ENCODE results near the gene GJA3.

Gene GJA3

DNA sequence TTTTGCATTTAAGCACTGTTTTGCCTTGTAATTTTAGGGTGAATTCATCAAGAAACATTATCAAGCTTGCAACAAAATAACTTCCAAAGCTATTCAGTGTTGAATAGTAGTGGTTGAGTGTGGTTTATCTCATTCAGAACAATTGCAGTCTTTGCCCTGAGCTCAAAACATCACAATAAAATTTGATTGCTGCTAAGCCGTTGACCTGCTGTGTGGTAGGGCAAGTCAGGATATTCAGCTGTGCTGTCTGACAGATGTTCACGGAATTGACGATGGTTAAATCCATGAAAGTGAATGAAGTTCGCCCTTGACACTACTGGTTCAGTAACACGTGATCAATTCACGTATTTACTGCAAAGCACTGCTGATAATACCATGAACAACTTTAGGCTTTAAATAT, 66.9 kb downstream of the GJA3 start:
- no peak for TF ChIP-seq EZH2phosphoT487 (IDR thresholded peaks at IDR 0.05; ENCODE audit: borderline replicate concordance, low read length)
- TF ChIP-seq, protein P1, sequence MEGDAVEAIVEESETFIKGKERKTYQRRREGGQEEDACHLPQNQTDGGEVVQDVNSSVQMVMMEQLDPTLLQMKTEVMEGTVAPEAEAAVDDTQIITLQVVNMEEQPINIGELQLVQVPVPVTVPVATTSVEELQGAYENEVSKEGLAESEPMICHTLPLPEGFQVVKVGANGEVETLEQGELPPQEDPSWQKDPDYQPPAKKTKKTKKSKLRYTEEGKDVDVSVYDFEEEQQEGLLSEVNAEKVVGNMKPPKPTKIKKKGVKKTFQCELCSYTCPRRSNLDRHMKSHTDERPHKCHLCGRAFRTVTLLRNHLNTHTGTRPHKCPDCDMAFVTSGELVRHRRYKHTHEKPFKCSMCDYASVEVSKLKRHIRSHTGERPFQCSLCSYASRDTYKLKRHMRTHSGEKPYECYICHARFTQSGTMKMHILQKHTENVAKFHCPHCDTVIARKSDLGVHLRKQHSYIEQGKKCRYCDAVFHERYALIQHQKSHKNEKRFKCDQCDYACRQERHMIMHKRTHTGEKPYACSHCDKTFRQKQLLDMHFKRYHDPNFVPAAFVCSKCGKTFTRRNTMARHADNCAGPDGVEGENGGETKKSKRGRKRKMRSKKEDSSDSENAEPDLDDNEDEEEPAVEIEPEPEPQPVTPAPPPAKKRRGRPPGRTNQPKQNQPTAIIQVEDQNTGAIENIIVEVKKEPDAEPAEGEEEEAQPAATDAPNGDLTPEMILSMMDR (IDR thresholded peaks at IDR 0.05; ENCODE audit: low read depth, low read length, poor library complexity, severe bottlenecking): no peak
- Histone ChIP-seq H3K4me2 (ENCODE audit: low read length) (no peak overlapping the region), H3K36me3 (ENCODE audit: control insufficient read depth, low read length) (no peaks in the 10 kb centered on the region), H3K4me1 (ENCODE audit: control insufficient read depth, low read length) (no peaks in the 10 kb centered on the region), H3K27me3 (ENCODE audit: control insufficient read depth, low read length) (no peaks in the 10 kb centered on the region; the same call in 1 of the 2 replicates), H3K27ac (ENCODE audit: low read depth, low read length) (no peak overlapping the region), H3K4me3 (ENCODE audit: low read length) (no peak overlapping the region), H3K9me3 (ENCODE audit: control insufficient read depth, insufficient read depth, low read length) (0 out of 2 replicates have a peak, but pooled peaks cover 3% of the 10 kb centered on the region), H3F3A (ENCODE audit: control insufficient read depth, insufficient read depth) (no peaks in the 10 kb centered on the region), H3K79me2 (ENCODE audit: control insufficient read depth, low read length) (no peaks in the 10 kb centered on the region), H4K20me1 (ENCODE audit: control insufficient read depth, insufficient read depth, low read depth, low read length) (no peaks in the 10 kb centered on the region), H3K9me2 (replicated peaks; ENCODE audit: control insufficient read depth, low read length) (no peaks in the 10 kb centered on the region)

DNA sequence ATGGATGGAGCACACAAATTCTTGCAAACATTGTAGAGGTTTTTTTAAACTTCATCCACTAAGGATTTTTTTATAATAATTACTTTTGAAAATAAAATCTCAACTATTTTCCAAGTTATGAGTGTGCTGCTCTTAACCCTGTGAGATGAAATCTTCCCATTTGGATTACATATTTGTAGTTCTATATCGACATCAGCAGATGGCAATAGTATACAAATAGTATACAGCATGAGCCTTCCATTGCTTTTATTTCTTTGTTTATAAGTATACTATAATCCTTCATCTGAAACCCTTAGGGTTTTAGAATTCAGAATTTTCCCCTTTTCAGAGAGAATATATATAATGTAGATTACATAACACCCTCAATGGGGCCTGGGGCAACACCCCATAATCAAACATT, 70.5 kb downstream of the GJA3 start:
- H3K4me3 ChIP-seq (ENCODE audit: low read length): no peak overlapping the region
- no peaks in the 10 kb centered on the region for H3K9me3 ChIP-seq (ENCODE audit: control insufficient read depth, insufficient read depth, low read length)
- H3K36me3 ChIP-seq (ENCODE audit: control insufficient read depth, low read length): peaks cover 12% of the 10 kb centered on the region
- no peaks in the 10 kb centered on the region for H3K4me1 ChIP-seq (ENCODE audit: control insufficient read depth, low read length)
- no peaks in the 10 kb centered on the region for H3K79me2 ChIP-seq (ENCODE audit: control insufficient read depth, low read length)
- H3K9me2 ChIP-seq (replicated peaks; ENCODE audit: control insufficient read depth, low read length): no peaks in the 10 kb centered on the region
- H4K20me1 ChIP-seq (ENCODE audit: control insufficient read depth, insufficient read depth, low read depth, low read length): no peaks in the 10 kb centered on the region
- TF ChIP-seq, protein P1 (IDR thresholded peaks at IDR 0.05; ENCODE audit: low read depth, low read length, poor library complexity, severe bottlenecking): peak; percentile 11
- no peak for TF ChIP-seq EZH2phosphoT487 (IDR thresholded peaks at IDR 0.05; ENCODE audit: borderline replicate concordance, low read length)
- no peak overlapping the region for H3K4me2 ChIP-seq (ENCODE audit: low read length)
- H3K27me3 ChIP-seq (ENCODE audit: control insufficient read depth, low read length): no peaks in the 10 kb centered on the region
- H3K27ac ChIP-seq (ENCODE audit: low read depth, low read length): no peak overlapping the region
- H3F3A ChIP-seq (ENCODE audit: control insufficient read depth, insufficient read depth): no peaks in the 10 kb centered on the region; the same call in 1 of the 2 replicates

Measured in DOHH2 (cell line).